GM21423 (cell line): ENCODE measurements around the gene KCND2.
A peak's percentile ranks its signal among the peaks of the same experiment; 100 is the strongest.
"Not testable (repeated sequence)": the region's sequence is repeated elsewhere in the genome, so short reads cannot be mapped to it uniquely, and the experiment has no call there.

Experiments used
- ATAC-seq: cut with Tn5 transposase; IDR thresholded peaks from one replicate; pipeline ENCODE4 v1.9.1; 2021; ENCODE audit warnings: mild to moderate bottlenecking, moderate library complexity; ENCODE audit not compliant: unreplicated experiment

Gene KCND2

GRCh38 chr7:120480472-120480871 is 207.5 kb downstream of the KCND2 start:
- no peak for ATAC-seq

DNA sequence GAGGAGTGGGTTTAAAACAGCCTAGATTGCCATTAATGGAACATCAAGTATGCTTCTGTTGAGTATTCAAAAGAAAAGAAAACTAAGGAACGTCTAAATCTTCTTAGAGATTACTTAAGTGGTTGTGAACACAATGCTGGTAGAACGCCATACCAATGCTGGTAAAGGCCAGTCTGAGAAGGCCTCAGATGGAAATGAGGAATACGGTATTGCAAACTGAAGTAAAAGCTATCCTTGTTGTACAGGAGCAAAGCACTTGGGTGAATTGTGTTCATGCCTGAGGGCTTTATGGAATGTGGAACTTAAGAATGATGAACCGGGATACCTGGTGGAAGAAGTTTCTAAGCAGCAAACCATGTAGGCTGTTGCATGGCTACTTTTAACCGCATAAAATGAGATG is 208.0 kb downstream of the KCND2 start:
- no peak for ATAC-seq

DNA sequence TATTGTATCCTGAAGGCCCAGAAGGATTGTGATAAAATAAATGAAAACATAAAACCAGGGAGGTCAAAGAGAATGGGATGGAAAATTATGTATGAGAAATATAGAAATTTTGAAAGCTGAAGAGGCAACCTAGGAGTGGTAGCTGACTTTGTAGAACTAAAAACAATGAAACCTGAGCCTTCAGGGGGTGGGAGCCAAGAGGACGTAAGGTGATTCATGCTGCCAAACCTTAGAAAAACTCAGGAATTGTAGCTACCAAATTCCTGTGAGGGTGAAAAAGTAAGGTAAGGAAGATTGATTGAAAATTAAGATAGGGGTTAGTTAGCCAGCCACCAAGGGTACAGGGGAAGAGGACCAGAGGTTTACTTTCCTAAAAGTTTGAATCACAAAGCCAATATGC is 213.2 kb downstream of the KCND2 start:
- ATAC-seq = no peak

GRCh38 chr7:120502132-120502531 is 229.2 kb downstream of the KCND2 start:
- no peak for ATAC-seq

- ATAC-seq = no peak
Measured at GRCh38 chr7:120502825-120503224, 229.8 kb downstream of the KCND2 start.

GRCh38 chr7:120504386-120504785 is 231.4 kb downstream of the KCND2 start:
- ATAC-seq = no peak

DNA sequence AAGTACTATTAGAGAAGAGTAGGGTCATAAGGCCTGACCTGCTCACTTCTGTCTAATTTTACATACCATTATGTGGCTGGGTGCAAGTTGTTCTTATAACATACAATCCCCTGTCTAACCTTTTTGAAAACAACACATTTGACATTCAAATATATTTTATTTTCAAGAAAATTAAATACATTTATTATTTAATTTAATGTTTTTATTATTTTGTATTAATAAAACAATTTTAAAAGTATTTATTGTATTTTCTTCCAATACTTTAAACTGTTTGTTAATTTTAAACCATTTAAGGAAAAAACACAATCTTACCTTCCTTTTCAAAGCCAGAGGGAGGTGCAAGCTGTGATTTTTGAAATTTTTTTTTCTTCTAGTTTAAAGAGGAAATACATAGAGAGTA is 232.8 kb downstream of the KCND2 start:
- ATAC-seq = no peak

- no peak for ATAC-seq
Measured at GRCh38 chr7:120512701-120513100, 239.7 kb downstream of the KCND2 start.

DNA sequence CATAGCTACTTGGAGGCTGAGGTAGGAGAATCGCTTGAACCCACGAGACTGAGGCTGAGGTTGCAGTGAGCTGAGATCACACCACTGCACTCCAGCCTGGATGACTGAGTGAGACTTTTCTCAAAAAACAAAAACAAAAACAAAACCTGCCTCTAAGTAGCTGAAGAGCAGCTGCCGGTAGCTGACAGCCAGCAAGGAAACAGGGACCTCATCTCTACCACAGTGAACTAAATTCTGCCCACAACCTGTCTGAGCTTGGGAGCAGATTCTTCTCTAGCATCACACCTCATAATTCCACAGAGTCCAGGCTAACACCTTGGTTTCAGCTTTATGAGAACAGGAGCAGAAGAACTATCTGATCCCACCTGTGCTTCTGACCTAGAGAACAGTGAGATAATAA is 246.2 kb downstream of the KCND2 start:
- ATAC-seq = no peak

DNA sequence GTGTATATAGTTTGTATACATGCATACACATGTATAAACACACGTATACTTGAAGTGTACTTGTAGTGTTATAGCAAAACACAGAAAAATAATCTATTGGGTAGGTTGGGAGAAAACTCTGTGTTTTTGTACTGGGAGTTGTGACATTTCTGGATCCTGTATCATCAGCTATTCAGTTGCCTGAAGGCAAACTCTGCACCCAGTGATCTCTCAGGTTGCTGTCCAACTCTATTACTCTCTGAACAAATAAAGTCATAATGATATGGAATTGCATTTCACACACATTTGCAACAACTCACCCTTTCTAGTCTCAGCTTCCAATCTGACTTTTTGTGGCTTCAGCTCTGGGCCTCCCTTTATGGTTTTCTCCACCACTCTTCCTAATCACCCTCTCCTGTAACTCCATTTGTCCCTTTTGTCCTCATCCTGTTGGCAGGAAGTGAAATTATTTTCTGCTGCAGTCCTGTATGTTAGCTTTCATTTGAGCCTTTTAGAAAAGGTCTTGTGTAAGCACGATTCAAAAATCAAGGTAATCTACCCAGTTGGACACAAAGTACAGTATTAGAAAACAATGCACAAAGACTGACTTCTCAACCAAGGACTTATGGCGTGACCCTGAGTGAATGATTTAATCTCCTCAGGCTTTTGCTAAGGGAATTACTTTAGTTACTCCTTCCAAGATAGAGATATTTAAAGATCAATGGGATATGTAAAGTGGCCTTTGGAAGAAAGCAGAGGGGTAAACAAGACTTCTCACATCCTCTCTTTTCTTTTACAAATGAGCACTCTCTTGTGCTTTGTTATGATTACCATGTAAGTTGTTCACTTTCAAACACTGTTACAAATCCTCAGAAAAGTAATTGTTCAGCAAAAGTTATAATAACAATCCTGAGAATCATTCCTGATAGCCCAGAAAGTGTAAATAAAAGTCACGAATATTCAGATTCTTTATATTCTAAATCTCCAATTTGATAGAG is 249.1 kb downstream of the KCND2 start:
- ATAC-seq = no peak

DNA sequence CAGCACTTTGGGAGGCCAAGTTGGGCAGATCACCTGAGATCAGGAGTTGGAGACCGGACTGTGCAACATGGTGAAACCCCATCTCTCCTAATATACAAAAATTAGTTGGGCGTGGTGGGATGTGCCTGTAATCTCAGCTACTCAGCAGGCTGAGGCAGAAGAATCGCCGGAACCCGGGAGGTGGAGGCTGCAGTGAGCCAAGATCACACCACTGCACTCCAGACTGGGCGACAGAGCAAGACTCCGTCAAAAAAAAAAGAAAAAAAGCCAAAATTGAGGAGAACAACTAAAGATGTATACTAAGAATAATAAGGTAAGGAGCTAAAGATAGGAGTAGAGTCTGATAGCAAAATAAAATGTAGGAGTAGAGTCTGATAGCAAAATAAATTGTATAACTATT is 251.0 kb downstream of the KCND2 start:
- no peak for ATAC-seq

GRCh38 chr7:120526902-120527509 is 254.0 kb downstream of the KCND2 start:
- no peak for ATAC-seq

DNA sequence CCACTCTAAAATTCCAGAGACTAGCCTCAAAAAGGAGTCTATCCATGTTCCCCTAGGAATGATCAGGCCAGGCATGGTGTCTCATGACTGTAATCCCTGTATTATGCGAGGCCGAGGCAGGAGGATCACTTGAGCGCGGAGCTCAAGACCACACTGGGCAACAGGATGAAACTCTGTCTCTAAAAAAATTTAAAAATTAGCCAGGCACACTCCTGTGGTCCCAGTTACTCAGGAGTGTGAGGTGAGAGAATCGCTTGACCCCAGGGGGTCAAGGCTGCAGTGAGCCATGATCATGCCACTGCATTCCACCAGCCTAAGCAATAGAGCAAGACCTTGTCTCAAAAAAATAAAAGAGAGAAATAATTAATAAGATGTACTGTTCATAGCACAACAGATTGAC is 256.8 kb downstream of the KCND2 start:
- ATAC-seq = no peak

DNA sequence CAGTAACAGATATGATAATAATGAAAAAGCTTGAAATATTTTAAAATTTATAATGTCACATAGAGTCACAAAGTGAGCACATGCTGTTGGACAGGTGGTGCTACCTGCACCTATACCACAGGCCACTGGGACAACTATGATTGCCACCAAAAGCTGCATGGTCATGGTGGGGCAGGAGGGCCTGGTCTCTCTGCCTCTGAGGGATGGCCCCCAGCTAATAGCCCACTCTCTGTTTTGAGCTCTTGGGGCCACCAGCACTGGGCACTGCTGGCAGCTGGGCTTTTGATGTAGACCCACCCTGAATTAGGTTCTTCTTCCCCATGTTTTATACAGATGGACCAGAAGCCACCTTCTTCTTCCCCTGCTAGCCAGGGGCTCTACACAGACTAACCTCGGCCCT is 265.4 kb downstream of the KCND2 start:
- no peak for ATAC-seq

DNA sequence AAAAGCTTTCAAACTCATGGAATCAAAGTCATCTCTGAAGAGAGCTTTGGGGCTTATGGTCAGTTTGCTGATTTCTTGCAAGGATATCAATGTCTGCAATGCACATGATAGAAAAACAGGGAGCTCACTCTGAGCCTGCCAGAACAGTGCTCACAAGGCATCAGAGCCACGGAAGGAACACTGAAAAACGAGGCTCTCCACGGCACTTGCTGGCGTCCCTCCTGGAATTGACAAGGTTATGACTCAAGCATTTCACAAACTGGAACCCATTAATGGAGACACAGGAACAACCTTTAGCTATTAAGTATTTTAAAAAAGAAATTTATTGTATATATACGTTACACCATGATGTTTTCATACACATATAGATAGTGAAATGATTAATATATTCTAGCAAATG is 266.3 kb downstream of the KCND2 start:
- no peak for ATAC-seq

DNA sequence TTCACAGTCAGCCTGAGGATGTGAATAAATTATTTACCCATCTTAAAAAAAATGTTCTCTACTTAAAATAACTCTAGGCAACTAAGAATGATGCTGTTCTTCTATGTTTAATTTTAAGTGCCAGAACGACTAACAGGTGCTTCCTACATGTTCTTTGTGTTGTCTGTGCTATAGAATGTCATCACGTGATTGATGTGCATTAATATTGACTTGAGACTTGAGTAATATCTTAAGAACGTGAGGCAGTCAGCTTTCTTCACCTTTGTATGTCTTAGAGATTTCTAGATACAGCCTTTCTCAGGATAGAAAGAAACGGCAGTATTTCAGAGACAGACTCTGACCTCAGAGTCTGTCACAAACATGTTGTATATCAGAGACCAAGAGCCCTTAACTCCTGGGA is 274.6 kb downstream of the KCND2 start:
- ATAC-seq = no peak

DNA sequence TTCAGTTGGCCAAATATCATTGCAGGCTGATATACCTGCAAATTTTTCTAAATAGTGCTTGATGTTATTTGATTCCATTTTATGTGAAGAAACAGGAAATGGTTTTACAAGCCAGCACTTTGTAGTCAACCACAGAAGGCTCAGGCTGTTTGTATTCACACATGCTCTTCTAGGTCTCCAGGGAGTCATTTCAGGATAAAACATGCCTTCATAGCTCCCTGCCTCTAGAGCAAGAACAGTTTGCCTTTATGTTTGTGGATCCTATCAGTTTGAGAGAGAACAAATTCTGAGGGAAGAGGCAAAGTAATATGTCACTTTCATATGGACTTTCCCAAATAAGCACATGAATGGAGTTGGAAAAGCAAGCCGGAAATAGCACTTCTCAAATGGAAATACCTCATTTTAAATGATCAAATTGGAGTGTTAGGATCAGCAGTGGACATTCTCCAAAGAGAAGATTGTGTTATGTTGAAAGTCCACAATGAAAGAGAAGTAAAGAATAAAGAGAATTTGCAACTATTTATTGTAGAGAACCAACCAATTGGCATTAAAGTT is 277.6 kb downstream of the KCND2 start:
- ATAC-seq = peak; percentile 45

DNA sequence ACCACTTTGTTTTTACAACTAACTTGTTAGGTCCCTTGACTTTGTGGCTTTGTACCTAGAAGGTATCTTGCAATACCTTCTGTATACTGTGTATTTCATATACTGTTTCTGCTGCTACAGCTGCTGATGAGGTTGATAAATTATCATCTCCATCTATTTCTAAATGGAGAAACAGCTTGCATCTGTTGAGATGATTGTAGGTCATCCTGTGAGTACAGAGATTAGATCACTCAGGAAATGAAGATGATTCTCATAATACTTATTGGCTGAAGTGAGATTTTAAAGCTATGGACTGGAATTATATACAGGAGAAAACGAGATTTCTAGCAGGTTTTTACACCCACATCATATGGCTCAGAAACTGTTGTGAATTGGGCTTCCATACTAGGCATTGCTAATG is 280.5 kb downstream of the KCND2 start:
- ATAC-seq = peak; percentile 38

- ATAC-seq = peak; percentile 59
Measured at GRCh38 chr7:120554960-120555571, 282.1 kb downstream of the KCND2 start.

GRCh38 chr7:120564145-120564544 is 291.2 kb downstream of the KCND2 start:
- ATAC-seq = no peak

GRCh38 chr7:120567204-120567603 is 294.2 kb downstream of the KCND2 start:
- no peak for ATAC-seq

DNA sequence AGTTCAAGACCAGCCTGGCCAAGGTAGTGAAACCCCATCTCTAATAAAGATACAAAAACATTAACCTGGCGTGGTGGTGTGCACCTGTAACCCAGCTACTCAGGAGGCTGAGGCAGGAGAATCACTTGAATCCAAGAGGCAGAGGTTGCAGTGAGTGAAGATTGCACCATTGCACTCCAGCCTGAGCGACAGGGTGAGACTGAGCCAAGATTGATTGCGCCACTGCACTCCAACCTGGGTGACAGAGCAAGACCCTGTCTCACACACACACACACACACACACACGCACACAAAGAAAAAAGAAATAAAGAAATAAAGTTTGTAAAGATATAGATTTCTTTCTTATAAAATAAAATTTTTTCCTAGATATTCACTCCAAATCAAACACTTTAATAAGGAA is 305.7 kb downstream of the KCND2 start:
- not testable (repeated sequence) for ATAC-seq
